GM13977 (cell line): ENCODE data around the gene IGF1R.

ENCODE experiments used
- DNase-seq: peaks from one replicate; pipeline ENCODE4 v3.0.0; 2012; ENCODE audit warnings: low spot score
- CTCF ChIP-seq: IDR thresholded peaks from 2 replicates; pipeline ENCODE4 v1.5.1; 2012; ENCODE audit warnings: mild to moderate bottlenecking, control low read depth; ENCODE audit not compliant: insufficient read depth; ENCODE audit errors: extremely low read depth, missing control alignments
- in situ Hi-C: fragments of 300-500 bp; cut with MboI; formaldehyde crosslinking; loops from one replicate; pipeline ENCODE4 v1.12.0; 2022; ENCODE audit warnings: low sequenced_read_pairs, low pct_unique_long_range_greater_than_20kb, mixed read lengths, inconsistent platforms; ENCODE audit not compliant: unreplicated experiment

IGF1R gene

GRCh38 chr15:98785807-98786621 lies 137.7 kb downstream of the IGF1R start:
- no peak for DNase-seq
- in situ Hi-C loops, result loop anchor here (10.0 kb wide), 1 partner anchor 299 kb away; no protein-coding TSS in a partner anchor
- TF ChIP-seq CTCF, result no peak

GRCh38 chr15:98786717-98787116 lies 138.4 kb downstream of the IGF1R start:
- TF ChIP-seq CTCF, result no peak
- in situ Hi-C loops, result loop anchor here (10.0 kb wide), 1 partner anchor 298 kb away; no protein-coding TSS in a partner anchor
- no peak for DNase-seq

- in situ Hi-C loops, result loop anchor here (10.0 kb wide), 1 partner anchor 298 kb away; no protein-coding TSS in a partner anchor
These were observed 138.9 kb downstream of the IGF1R start for GRCh38 chr15:98787194-98787593.

GRCh38 chr15:98787936-98788757 lies 139.8 kb downstream of the IGF1R start:
- no peak for DNase-seq
- TF ChIP-seq CTCF, result no peak
- in situ Hi-C loops, result loop anchor here (10.0 kb wide), 1 partner anchor 297 kb away; no protein-coding TSS in a partner anchor

More at GRCh38 chr15:98787194-98787593, 138.9 kb downstream of the IGF1R start:
- DNase-seq, result no peak
- no peak for TF ChIP-seq CTCF

GRCh38 chr15:98789020-98789419 lies 140.7 kb downstream of the IGF1R start:
- no peak for DNase-seq
- in situ Hi-C loops, result loop anchor here (10.0 kb wide), 1 partner anchor 296 kb away; no protein-coding TSS in a partner anchor
- no peak for TF ChIP-seq CTCF

- in situ Hi-C loops, result no loop called here
- DNase-seq, result no peak
- TF ChIP-seq CTCF, result no peak
These were observed 141.9 kb downstream of the IGF1R start for GRCh38 chr15:98790270-98790669.
